Caco-2 (cell line): ENCODE results near the gene MYO16. TPM values are rescaled to one million over a fixed set of nuclear protein-coding genes. Genes with fewer than 3 reads are reported as not detected.

ENCODE experiments used
- BruUV-seq: library from RNA; stranded (reverse); fragments of 400-500 nt; replicated peaks from 2 replicates; lab custom pipeline; 2021; lab: Mats Ljungman, UMichigan
- CTCF ChIA-PET: fragments of 300-600 bp; sonication (Branson Sonifier 250); formaldehyde crosslinking; loops from one replicate; lab custom pipeline; 2022; ENCODE audit warnings: antibody characterized with exemption; lab: Charles Lee
- POLR2A ChIA-PET: fragments of 300-600 bp; sonication (Branson Sonifier 250); formaldehyde crosslinking; loops from one replicate; lab custom pipeline; 2022; ENCODE audit warnings: antibody characterized with exemption; lab: Charles Lee
- DNase-seq, 2 experiments: peaks; one replicate each; pipeline versions ENCODE4 v3.0.0 to v3.0.0-alpha.2; 2020 to 2022
- H3K27me3 ChIP-seq: replicated peaks from 2 replicates; pipeline ENCODE4 v1.6.0; 2011; ENCODE audit warnings: low read length; ENCODE audit not compliant: control insufficient read depth, insufficient read depth
- H3K36me3 ChIP-seq: 2 replicates; pipeline ENCODE4 v1.5.1; 2011; ENCODE audit warnings: low read length; ENCODE audit not compliant: control insufficient read depth, insufficient read depth
- H3K4me1 ChIP-seq: fragments of 250-450 bp; sonication (Bioruptor Pico); 2 replicates; pipeline ENCODE4 v1.5.1; 2020; ENCODE audit warnings: mild to moderate bottlenecking
- H3K4me3 ChIP-seq: 2 replicates; pipeline ENCODE4 v1.5.1; 2011; ENCODE audit warnings: low read depth, mild to moderate bottlenecking, control low read depth, low read length
- H3K9me3 ChIP-seq: fragments of 250-450 bp; sonication (Bioruptor Pico); 2 replicates; pipeline ENCODE4 v1.5.1; 2020; ENCODE audit warnings: mild to moderate bottlenecking, moderate library complexity
- H3K27ac Mint-ChIP-seq: one replicate; pipeline ENCODE4 v1.8.0; 2022; ENCODE audit warnings: mixed read lengths; ENCODE audit not compliant: unreplicated experiment
- H3K27me3 Mint-ChIP-seq: one replicate; pipeline ENCODE4 v1.8.0; 2022; ENCODE audit warnings: mixed read lengths; ENCODE audit not compliant: insufficient read depth, unreplicated experiment
- H3K36me3 Mint-ChIP-seq: one replicate; pipeline ENCODE4 v1.8.0; 2022; ENCODE audit warnings: mild to moderate bottlenecking, mixed read lengths; ENCODE audit not compliant: insufficient read depth, unreplicated experiment
- H3K4me1 Mint-ChIP-seq: one replicate; pipeline ENCODE4 v1.8.0; 2022; ENCODE audit warnings: low read depth, mixed read lengths; ENCODE audit not compliant: unreplicated experiment
- H3K4me3 Mint-ChIP-seq: one replicate; pipeline ENCODE4 v1.8.0; 2022; ENCODE audit warnings: mild to moderate bottlenecking, moderate library complexity, mixed read lengths; ENCODE audit not compliant: unreplicated experiment
- H3K9me3 Mint-ChIP-seq: one replicate; pipeline ENCODE4 v1.8.0; 2022; ENCODE audit warnings: mixed read lengths; ENCODE audit not compliant: unreplicated experiment
- CTCF ChIP-seq, 2 experiments: fragments of 200-600 bp in 1 of 2; IDR thresholded peaks; 1 replicate in 1 of 2; 2 replicates in 1 of 2; pipeline versions ENCODE4 v1.5.1 to v1.8.0; 2011 to 2022; ENCODE audit warnings: antibody characterized with exemption in 1 of 2, control low read depth in 1 of 2, inconsistent platforms in 1 of 2, low read depth in 1 of 2, low read length in 1 of 2, mild to moderate bottlenecking in 1 of 2, moderate library complexity in 1 of 2; ENCODE audit not compliant: insufficient read depth in 1 of 2, severe bottlenecking in 1 of 2, unreplicated experiment in 1 of 2
- intact Hi-C: fragments of 100-400 bp; cut with micrococcal nuclease; formaldehyde crosslinking; loops from one replicate; pipeline ENCODE4 v1.10.0; 2022; ENCODE audit not compliant: unreplicated experiment
- total RNA-seq: library from RNA; stranded (reverse); gene quantifications from 2 replicates; pipeline ENCODE4 v1.2.3, GENCODE V29; 2022

MYO16 gene
- total RNA-seq, 1 experiment from 2014 or later, result not detected

- POLR2A ChIA-PET, result no interaction called here
- no peaks in the 10 kb centered on the region for H3K36me3 Mint-ChIP-seq
These were observed 45.4 kb downstream of the MYO16 start for GRCh38 chr13:108674771-108675170.

DNA sequence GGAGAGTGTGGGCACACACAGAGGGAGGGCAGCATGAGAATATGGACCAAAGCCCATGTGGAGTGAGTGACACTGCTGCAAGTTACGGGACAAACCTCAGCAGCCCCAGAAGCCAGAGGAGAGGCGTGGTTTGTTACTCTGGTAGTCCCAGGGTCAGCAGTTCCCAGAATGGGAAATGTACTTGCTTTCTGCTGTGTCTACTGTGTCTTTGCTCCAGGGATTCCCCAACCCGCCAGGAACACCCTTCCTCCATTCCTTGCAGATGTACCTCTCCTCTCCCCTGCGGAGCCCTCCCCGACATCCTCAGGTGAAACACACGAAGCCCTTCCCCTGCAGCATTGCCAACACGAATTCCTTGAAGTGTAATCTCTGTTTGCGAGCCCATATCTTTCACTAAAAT is 47.2 kb downstream of the MYO16 start:
- Histone ChIP-seq H3K27me3 (no peaks in the 10 kb centered on the region; the same call in 1 of the 2 replicates), H3K36me3 (no peaks in the 10 kb centered on the region), H3K9me3 (no peaks in the 10 kb centered on the region), H3K4me1 (no peaks in the 10 kb centered on the region), H3K4me3 (no peak overlapping the region)
- Mint-ChIP-seq H3K27me3 (peaks cover 13% of the 10 kb centered on the region), H3K9me3 (no peaks in the 10 kb centered on the region), H3K4me3 (no peak overlapping the region), H3K36me3 (no peaks in the 10 kb centered on the region), H3K4me1 (no peaks in the 10 kb centered on the region), H3K27ac (no peak overlapping the region)
- intact Hi-C loops, result no loop called here
- ChIA-PET POLR2A (no interaction called here), CTCF (no interaction called here)
- TF ChIP-seq CTCF (IDR thresholded peaks at IDR 0.05; ENCODE audit: insufficient read depth in 1 of 2, low read depth in 1 of 2, low read length in 1 of 2, severe bottlenecking in 1 of 2, unreplicated experiment in 1 of 2), result no peak
- no TSS peak for BruUV-seq
- DNase-seq, result no peak

More at GRCh38 chr13:108674771-108675170, 45.4 kb downstream of the MYO16 start:
- no peaks in the 10 kb centered on the region for H3K36me3 ChIP-seq
- no peak for TF ChIP-seq CTCF (IDR thresholded peaks at IDR 0.05; ENCODE audit: insufficient read depth in 1 of 2, low read depth in 1 of 2, low read length in 1 of 2, severe bottlenecking in 1 of 2, unreplicated experiment in 1 of 2)
- Mint-ChIP-seq H3K4me3 (no peak overlapping the region), H3K4me1 (no peaks in the 10 kb centered on the region), H3K27ac (no peak overlapping the region), H3K9me3 (no peaks in the 10 kb centered on the region), H3K27me3 (peaks cover 11% of the 10 kb centered on the region)
- no peak overlapping the region for H3K4me3 ChIP-seq
- CTCF ChIA-PET, result interaction anchor here (0.6 kb wide), 1 partner anchor 13 kb away, joined by 3 read pairs; no protein-coding TSS in a partner anchor
- H3K4me1 ChIP-seq, result no peaks in the 10 kb centered on the region
- intact Hi-C loops, result no loop called here
- no peaks in the 10 kb centered on the region for H3K9me3 ChIP-seq
- no peaks in the 10 kb centered on the region; the same call in 1 of the 2 replicates for H3K27me3 ChIP-seq
- DNase-seq, result no peak
- no TSS peak for BruUV-seq

DNA sequence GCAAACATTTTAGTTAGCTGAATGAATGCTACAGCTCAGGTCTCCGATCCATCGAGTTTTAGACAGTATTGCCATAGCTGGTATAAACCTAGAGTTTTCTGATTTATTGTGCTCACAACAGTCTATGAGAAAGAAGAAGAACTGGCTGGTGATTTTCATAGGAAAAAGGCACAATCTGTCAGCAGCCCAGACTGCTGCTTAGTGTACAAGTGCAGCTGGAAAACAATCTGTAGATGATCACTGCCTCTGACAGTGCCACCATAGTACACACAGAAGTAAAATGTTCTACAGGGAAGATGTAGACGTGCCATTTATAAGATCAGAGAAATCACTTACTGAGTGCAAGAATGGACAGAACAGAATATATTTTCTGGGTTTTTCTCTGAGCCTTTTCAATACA is 48.4 kb downstream of the MYO16 start:
- H3K4me3 ChIP-seq, result no peak overlapping the region
- DNase-seq, result no peak
- Mint-ChIP-seq H3K9me3 (no peaks in the 10 kb centered on the region), H3K4me3 (no peak overlapping the region), H3K27ac (no peak overlapping the region), H3K4me1 (no peaks in the 10 kb centered on the region), H3K27me3 (peaks cover 13% of the 10 kb centered on the region), H3K36me3 (no peaks in the 10 kb centered on the region)
- no peak for TF ChIP-seq CTCF (IDR thresholded peaks at IDR 0.05; ENCODE audit: insufficient read depth in 1 of 2, low read depth in 1 of 2, low read length in 1 of 2, severe bottlenecking in 1 of 2, unreplicated experiment in 1 of 2)
- intact Hi-C loops, result no loop called here
- no peaks in the 10 kb centered on the region for H3K4me1 ChIP-seq
- POLR2A ChIA-PET, result no interaction called here
- CTCF ChIA-PET, result no interaction called here
- no TSS peak for BruUV-seq
- H3K9me3 ChIP-seq, result no peaks in the 10 kb centered on the region
- no peaks in the 10 kb centered on the region for H3K36me3 ChIP-seq
- no peaks in the 10 kb centered on the region; the same call in 1 of the 2 replicates for H3K27me3 ChIP-seq
